ES-I3 (cell line): Measurements from ENCODE around the gene SFTA2.

ENCODE experiments used
- H3K36me3 ChIP-seq: 2 replicates; pipeline ENCODE4 v1.6.1; 2013; ENCODE audit warnings: mild to moderate bottlenecking, low read length, control low read depth, moderate library complexity; ENCODE audit not compliant: insufficient read depth
- H3K4me1 ChIP-seq: 2 replicates; pipeline ENCODE4 v1.6.1; 2013; ENCODE audit warnings: mild to moderate bottlenecking, control low read depth, low read length; ENCODE audit not compliant: insufficient read depth
- H3K9ac ChIP-seq: 2 replicates; pipeline ENCODE4 v1.6.1; 2013; ENCODE audit warnings: low read depth, mild to moderate bottlenecking, low read length, moderate library complexity
- H3K9me3 ChIP-seq: 2 replicates; pipeline ENCODE4 v1.6.1; 2013; ENCODE audit warnings: mild to moderate bottlenecking, low read length, moderate library complexity; ENCODE audit not compliant: control insufficient read depth, insufficient read depth

Gene SFTA2

GRCh38 chr6:30895343-30895742 is 36.6 kb downstream of the SFTA2 start:
- Histone ChIP-seq H3K9me3 (no peaks in the 10 kb centered on the region), H3K9ac (no peak overlapping the region), H3K36me3 (peaks cover 19% of the 10 kb centered on the region), H3K4me1 (no peaks in the 10 kb centered on the region)

GRCh38 chr6:30894935-30895334 is 37.0 kb downstream of the SFTA2 start:
- H3K4me1 ChIP-seq: no peaks in the 10 kb centered on the region
- H3K9me3 ChIP-seq: no peaks in the 10 kb centered on the region
- H3K36me3 ChIP-seq: peaks cover 21% of the 10 kb centered on the region
- H3K9ac ChIP-seq: no peak overlapping the region

- H3K4me1 ChIP-seq: no peaks in the 10 kb centered on the region
- no peaks in the 10 kb centered on the region for H3K9me3 ChIP-seq
- no peak overlapping the region for H3K9ac ChIP-seq
- H3K36me3 ChIP-seq: peaks cover 21% of the 10 kb centered on the region; the same call in 1 of the 2 replicates
Measured at GRCh38 chr6:30894381-30894780, 37.6 kb downstream of the SFTA2 start.

GRCh38 chr6:30893666-30894065 is 38.3 kb downstream of the SFTA2 start:
- Histone ChIP-seq H3K9me3 (no peaks in the 10 kb centered on the region), H3K36me3 (peaks cover 21% of the 10 kb centered on the region; the same call in 1 of the 2 replicates), H3K4me1 (no peaks in the 10 kb centered on the region), H3K9ac (no peak overlapping the region)

- peaks cover 20% of the 10 kb centered on the region; the same call in 1 of the 2 replicates for H3K36me3 ChIP-seq
- no peaks in the 10 kb centered on the region for H3K9me3 ChIP-seq
- H3K4me1 ChIP-seq: no peaks in the 10 kb centered on the region
- no peak overlapping the region for H3K9ac ChIP-seq
Measured at GRCh38 chr6:30893001-30893591, 38.9 kb downstream of the SFTA2 start.

GRCh38 chr6:30891816-30892538 is 40.0 kb downstream of the SFTA2 start:
- H3K9ac ChIP-seq: no peak overlapping the region

GRCh38 chr6:30891450-30891723 is 40.6 kb downstream of the SFTA2 start:
- no peaks in the 10 kb centered on the region for H3K9me3 ChIP-seq

More at GRCh38 chr6:30891816-30892538, 40.0 kb downstream of the SFTA2 start:
- Histone ChIP-seq H3K4me1 (peaks cover under 1% of the 10 kb centered on the region), H3K9me3 (no peaks in the 10 kb centered on the region), H3K36me3 (peaks cover 17% of the 10 kb centered on the region; the same call in 1 of the 2 replicates)

GRCh38 chr6:30890646-30891449 is 41.1 kb downstream of the SFTA2 start:
- H3K9me3 ChIP-seq: no peaks in the 10 kb centered on the region
- H3K36me3 ChIP-seq: peaks cover 14% of the 10 kb centered on the region; the same call in 1 of the 2 replicates
- peaks cover 7% of the 10 kb centered on the region for H3K4me1 ChIP-seq
- H3K9ac ChIP-seq: no peak overlapping the region

More at GRCh38 chr6:30891450-30891723, 40.6 kb downstream of the SFTA2 start:
- H3K9ac ChIP-seq: no peak overlapping the region
- H3K4me1 ChIP-seq: peaks cover 7% of the 10 kb centered on the region
- peaks cover 17% of the 10 kb centered on the region; the same call in 1 of the 2 replicates for H3K36me3 ChIP-seq

GRCh38 chr6:30889921-30890645 is 41.9 kb downstream of the SFTA2 start:
- H3K4me1 ChIP-seq: peaks cover 7% of the 10 kb centered on the region
- peaks cover 14% of the 10 kb centered on the region; the same call in 1 of the 2 replicates for H3K36me3 ChIP-seq
- H3K9ac ChIP-seq: no peak overlapping the region
- H3K9me3 ChIP-seq: no peaks in the 10 kb centered on the region

GRCh38 chr6:30889496-30889885 is 42.5 kb downstream of the SFTA2 start:
- Histone ChIP-seq H3K4me1 (peaks cover 7% of the 10 kb centered on the region), H3K9me3 (no peaks in the 10 kb centered on the region), H3K36me3 (peaks cover 14% of the 10 kb centered on the region; the same call in 1 of the 2 replicates), H3K9ac (no peak overlapping the region)

- peaks cover 7% of the 10 kb centered on the region for H3K4me1 ChIP-seq
- H3K9ac ChIP-seq: no peak overlapping the region
- H3K36me3 ChIP-seq: peaks cover 14% of the 10 kb centered on the region; the same call in 1 of the 2 replicates
- H3K9me3 ChIP-seq: no peaks in the 10 kb centered on the region
Measured at GRCh38 chr6:30888816-30889495, 43.0 kb downstream of the SFTA2 start.

GRCh38 chr6:30887901-30888815 is 43.8 kb downstream of the SFTA2 start:
- peaks cover 10% of the 10 kb centered on the region; the same call in 1 of the 2 replicates for H3K36me3 ChIP-seq
- H3K9me3 ChIP-seq: no peaks in the 10 kb centered on the region
- peaks cover 7% of the 10 kb centered on the region for H3K4me1 ChIP-seq
- H3K9ac ChIP-seq: no peak overlapping the region

- Histone ChIP-seq H3K36me3 (peaks cover 9% of the 10 kb centered on the region; the same call in 1 of the 2 replicates), H3K9me3 (no peaks in the 10 kb centered on the region), H3K9ac (no peak overlapping the region), H3K4me1 (peaks cover 14% of the 10 kb centered on the region)
Measured at GRCh38 chr6:30886897-30887255, 45.1 kb downstream of the SFTA2 start.
